GM21825 (cell line): ENCODE data around the gene RAN.
"Not testable (repeated sequence)": the region's sequence is repeated elsewhere in the genome, so short reads cannot be mapped to it uniquely, and the experiment has no call there.

Experiments used
- ATAC-seq: cut with Tn5 transposase; IDR thresholded peaks from one replicate; pipeline ENCODE4 v1.9.1; 2021; ENCODE audit warnings: mild to moderate bottlenecking, moderate library complexity; ENCODE audit not compliant: unreplicated experiment

Gene RAN

GRCh38 chr12:130849561-130850417, 22.1 kb upstream of the RAN start:
- no peak for ATAC-seq

GRCh38 chr12:130850418-130851021, 21.3 kb upstream of the RAN start:
- ATAC-seq: no peak

GRCh38 chr12:130856088-130856487, 15.8 kb upstream of the RAN start:
- no peak for ATAC-seq

GRCh38 chr12:130858084-130858483, 13.8 kb upstream of the RAN start:
- no peak for ATAC-seq

GRCh38 chr12:130859161-130859560, 12.7 kb upstream of the RAN start:
- no peak for ATAC-seq

- ATAC-seq: no peak
These were observed 11.6 kb upstream of the RAN start for GRCh38 chr12:130860311-130860710.

- no peak for ATAC-seq
These were observed 9.7 kb upstream of the RAN start for GRCh38 chr12:130862161-130862560.

- ATAC-seq: not testable (repeated sequence)
These were observed 9.1 kb upstream of the RAN start for GRCh38 chr12:130862771-130863170.

- no peak for ATAC-seq
These were observed 8.6 kb upstream of the RAN start for GRCh38 chr12:130863298-130863697.

GRCh38 chr12:130868412-130868811, 3.5 kb upstream of the RAN start:
- no peak for ATAC-seq

- peak; percentile 37 for ATAC-seq
These were observed 1.2 kb upstream of the RAN start for GRCh38 chr12:130870442-130871285.

- ATAC-seq: peak; percentile 33
These were observed 572 bp downstream of the RAN start for GRCh38 chr12:130872179-130873096.

GRCh38 chr12:130873106-130873795, 1.4 kb downstream of the RAN start:
- no peak for ATAC-seq

- no peak for ATAC-seq
These were observed 2.0 kb downstream of the RAN start for GRCh38 chr12:130873825-130874224.

- ATAC-seq: no peak
These were observed 2.8 kb downstream of the RAN start for GRCh38 chr12:130874696-130875095.

GRCh38 chr12:130875193-130875592, 3.3 kb downstream of the RAN start:
- no peak for ATAC-seq

GRCh38 chr12:130875708-130876107, 3.8 kb downstream of the RAN start:
- not testable (repeated sequence) for ATAC-seq

GRCh38 chr12:130876297-130876696, 4.4 kb downstream of the RAN start:
- no peak for ATAC-seq

- ATAC-seq: no peak
These were observed 4.9 kb downstream of the RAN start for GRCh38 chr12:130876758-130877157.

- no peak for ATAC-seq
These were observed 5.5 kb downstream of the RAN start for GRCh38 chr12:130877333-130877732.
